ENCODE measurements around the gene GLCE.

The GLCE gene

DNA sequence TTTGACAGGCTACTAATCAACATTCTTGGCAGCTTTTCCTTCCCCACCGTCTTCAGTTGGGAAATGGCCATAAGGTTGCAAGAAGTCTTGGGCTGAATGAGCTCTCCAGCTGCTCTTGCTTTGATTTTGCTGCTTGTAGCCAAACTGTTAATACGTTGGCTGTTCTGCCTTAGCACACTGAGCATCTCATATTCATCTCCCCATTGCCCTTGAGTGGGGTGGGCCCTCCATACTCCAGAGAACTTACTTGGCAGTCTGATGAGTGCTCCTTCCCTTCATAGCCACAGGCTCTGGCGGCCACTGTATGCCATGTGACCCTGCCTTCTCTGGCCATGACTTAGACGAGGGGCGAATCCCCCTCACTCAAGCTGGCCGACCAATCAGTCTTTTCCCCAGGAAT is 112.5 kb downstream of the GLCE start:
- no peak for DNase-seq (ENCODE audit: low read depth, low spot score)
- POLR2A ChIA-PET = no interaction called here
- CTCF ChIA-PET = interaction anchor here (0.6 to 1.1 kb wide), 3 partner anchors 10 to 213 kb away, joined by 3 to 4 read pairs (median 4); no protein-coding TSS in a partner anchor
- no peak for TF ChIP-seq CTCF (IDR thresholded peaks at IDR 0.05; ENCODE audit: insufficient read depth, low read length, missing control alignments)
- no peak overlapping the region for H3K4me3 ChIP-seq (ENCODE audit: low read depth, low read length)

- no peak for DNase-seq (ENCODE audit: low read depth, low spot score)
- no peak for TF ChIP-seq CTCF (IDR thresholded peaks at IDR 0.05; ENCODE audit: insufficient read depth, low read length, missing control alignments)
- ChIA-PET CTCF (interaction anchor here (3.1 kb wide), 1 partner anchor 10 kb away, joined by 21 read pairs; no protein-coding TSS in a partner anchor), POLR2A (no interaction called here)
- H3K4me3 ChIP-seq (ENCODE audit: low read depth, low read length) = no peak overlapping the region
These were observed 114.7 kb downstream of the GLCE start for GRCh38 chr15:69275074-69275670.

DNA sequence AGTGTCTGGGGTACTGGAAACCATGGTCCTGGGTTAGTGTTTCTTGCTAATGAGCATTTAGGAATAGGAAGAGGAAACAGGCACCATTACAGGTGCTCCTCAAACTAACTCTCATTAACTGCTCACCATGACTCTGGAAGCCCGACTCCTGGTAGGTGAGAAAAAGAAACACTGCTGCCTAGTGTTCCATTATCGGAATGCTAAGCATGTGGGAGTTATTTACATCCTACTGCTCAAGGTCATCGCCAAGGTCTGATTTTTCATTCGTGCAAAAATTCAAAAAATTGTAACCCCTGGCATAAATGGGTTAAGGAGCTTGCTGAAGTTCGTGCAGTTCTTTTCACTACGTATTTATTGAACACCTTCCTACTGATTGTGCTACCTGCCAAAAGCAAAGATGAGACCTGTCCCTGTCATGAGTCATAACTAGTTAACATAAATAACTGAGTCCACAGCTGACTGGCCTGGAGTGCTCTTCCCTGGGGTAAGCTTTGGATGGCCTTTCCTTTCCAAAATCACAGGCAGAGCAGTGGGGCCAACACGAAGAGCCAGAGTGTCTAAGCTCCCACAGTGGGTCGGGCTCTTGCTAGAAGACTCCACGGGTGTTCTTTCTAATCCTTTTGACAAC is 115.6 kb downstream of the GLCE start:
- DNase-seq (ENCODE audit: low read depth, low spot score) = no peak
- no peak for TF ChIP-seq CTCF (IDR thresholded peaks at IDR 0.05; ENCODE audit: insufficient read depth, low read length, missing control alignments)
- no peak overlapping the region for H3K4me3 ChIP-seq (ENCODE audit: low read depth, low read length)
- ChIA-PET POLR2A (no interaction called here), CTCF (interaction anchor here (2.1 to 3.1 kb wide), 2 partner anchors 11 to 28 kb away, joined by 6 to 21 read pairs; no protein-coding TSS in a partner anchor)

- no peak overlapping the region for H3K4me3 ChIP-seq (ENCODE audit: low read depth, low read length)
- DNase-seq (ENCODE audit: low read depth, low spot score) = no peak
- POLR2A ChIA-PET = no interaction called here
- no peak for TF ChIP-seq CTCF (IDR thresholded peaks at IDR 0.05; ENCODE audit: insufficient read depth, low read length, missing control alignments)
- CTCF ChIA-PET = interaction anchor here (1.3 to 3.1 kb wide), 4 partner anchors 12 to 218 kb away, joined by 4 to 21 read pairs (median 6); no protein-coding TSS in a partner anchor
These were observed 116.9 kb downstream of the GLCE start for GRCh38 chr15:69277316-69277715.

DNA sequence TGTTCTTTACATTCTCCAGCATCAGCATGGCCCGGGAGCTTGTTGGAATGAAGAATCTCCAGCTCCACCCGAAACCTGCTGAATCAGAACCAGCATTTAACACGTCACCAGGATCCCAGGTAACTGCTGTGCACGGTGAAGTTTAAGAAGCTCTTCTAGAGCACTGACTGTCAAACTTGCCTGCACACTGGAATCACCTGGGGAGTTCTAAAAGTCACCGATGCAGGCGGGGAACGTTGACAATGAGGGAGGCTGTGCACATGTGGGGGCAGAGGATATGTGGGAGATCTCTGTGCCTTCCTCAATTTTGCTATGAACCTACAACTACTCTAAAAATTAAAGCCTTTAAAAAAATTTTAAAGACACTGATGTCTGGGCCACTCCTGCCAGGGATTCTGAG is 119.2 kb downstream of the GLCE start:
- H3K4me3 ChIP-seq (ENCODE audit: low read depth, low read length) = no peak overlapping the region
- no peak for TF ChIP-seq CTCF (IDR thresholded peaks at IDR 0.05; ENCODE audit: insufficient read depth, low read length, missing control alignments)
- ChIA-PET CTCF (interaction anchor here (1.6 kb wide), 2 partner anchors 15 to 221 kb away, joined by 4 to 8 read pairs; no protein-coding TSS in a partner anchor), POLR2A (no interaction called here)
- no peak for DNase-seq (ENCODE audit: low read depth, low spot score)

DNA sequence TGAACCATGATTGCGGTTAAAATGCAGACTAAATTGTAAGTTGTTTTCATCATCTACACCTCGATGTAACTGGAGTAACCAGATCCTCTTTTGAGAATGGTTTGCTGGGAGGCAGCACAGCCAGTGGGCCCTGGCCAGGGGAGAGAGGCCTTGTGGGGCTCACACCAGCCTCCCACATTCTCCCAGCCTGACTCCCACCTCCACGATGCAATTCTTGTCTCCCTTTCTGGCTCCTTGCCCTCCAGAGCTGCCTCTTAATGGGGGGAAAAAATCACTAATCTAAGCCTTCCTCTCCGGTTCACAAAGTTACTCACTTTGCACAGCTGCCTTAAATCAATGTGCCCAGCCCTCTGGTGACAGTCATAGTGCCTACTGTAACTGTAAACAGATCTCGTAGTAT is 120.3 kb downstream of the GLCE start:
- DNase-seq (ENCODE audit: low read depth, low spot score) = no peak
- CTCF ChIA-PET = interaction anchor here (1.6 to 1.9 kb wide), 2 partner anchors 14 to 222 kb away, joined by 5 to 8 read pairs; no protein-coding TSS in a partner anchor
- no peak overlapping the region for H3K4me3 ChIP-seq (ENCODE audit: low read depth, low read length)
- TF ChIP-seq CTCF (IDR thresholded peaks at IDR 0.05; ENCODE audit: insufficient read depth, low read length, missing control alignments) = no peak
- POLR2A ChIA-PET = no interaction called here

Measured in AG04449 (cell line).